HG03521 (cell line): ENCODE data around the gene BAHCC1.
"Not testable (repeated sequence)": the region's sequence is repeated elsewhere in the genome, so short reads cannot be mapped to it uniquely, and the experiment has no call there.

Experiments used
- ATAC-seq: cut with Tn5 transposase; IDR thresholded peaks from one replicate; pipeline ENCODE4 v1.9.1; 2021; ENCODE audit warnings: mild to moderate bottlenecking, moderate library complexity; ENCODE audit not compliant: unreplicated experiment

Gene BAHCC1

DNA sequence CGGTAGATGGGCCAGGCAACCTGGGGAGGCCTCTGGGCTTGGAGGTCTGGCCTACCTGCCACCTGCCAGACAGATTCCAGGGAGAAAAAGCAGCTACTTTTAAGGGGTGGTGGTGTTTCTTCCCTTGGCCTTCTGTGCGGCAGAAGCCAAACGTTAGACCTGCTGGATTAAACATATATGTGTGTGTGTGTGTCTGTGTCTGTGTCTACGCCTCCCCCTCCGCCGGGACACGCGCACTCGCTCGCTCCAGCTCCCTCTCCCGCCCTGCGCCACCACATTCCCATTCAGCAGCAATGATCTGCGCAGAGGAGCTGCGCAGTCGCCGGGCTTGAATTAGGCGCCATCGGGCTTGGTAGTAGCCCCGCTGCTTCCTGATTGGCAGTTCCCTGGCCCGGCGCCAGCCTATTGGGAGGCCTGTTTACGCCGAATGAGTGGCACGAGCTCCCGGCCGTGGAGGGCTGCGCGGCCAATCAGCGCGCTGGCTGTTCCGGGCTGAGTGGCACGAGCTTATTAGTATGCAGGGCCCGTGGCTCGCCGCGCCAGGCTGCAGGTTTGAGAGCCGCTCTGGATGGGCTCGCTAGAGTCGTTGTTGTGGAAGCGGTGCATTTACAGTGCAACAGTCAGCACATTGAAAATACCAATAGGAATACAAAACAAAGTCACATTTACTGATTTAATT lies at the start of gene BAHCC1:
TSS of gene BAHCC1 (plus strand) at position 537 of the 679 bp plus-strand sequence. CDS start 4,283 bp downstream, outside the sequence.
- no peak for ATAC-seq

DNA sequence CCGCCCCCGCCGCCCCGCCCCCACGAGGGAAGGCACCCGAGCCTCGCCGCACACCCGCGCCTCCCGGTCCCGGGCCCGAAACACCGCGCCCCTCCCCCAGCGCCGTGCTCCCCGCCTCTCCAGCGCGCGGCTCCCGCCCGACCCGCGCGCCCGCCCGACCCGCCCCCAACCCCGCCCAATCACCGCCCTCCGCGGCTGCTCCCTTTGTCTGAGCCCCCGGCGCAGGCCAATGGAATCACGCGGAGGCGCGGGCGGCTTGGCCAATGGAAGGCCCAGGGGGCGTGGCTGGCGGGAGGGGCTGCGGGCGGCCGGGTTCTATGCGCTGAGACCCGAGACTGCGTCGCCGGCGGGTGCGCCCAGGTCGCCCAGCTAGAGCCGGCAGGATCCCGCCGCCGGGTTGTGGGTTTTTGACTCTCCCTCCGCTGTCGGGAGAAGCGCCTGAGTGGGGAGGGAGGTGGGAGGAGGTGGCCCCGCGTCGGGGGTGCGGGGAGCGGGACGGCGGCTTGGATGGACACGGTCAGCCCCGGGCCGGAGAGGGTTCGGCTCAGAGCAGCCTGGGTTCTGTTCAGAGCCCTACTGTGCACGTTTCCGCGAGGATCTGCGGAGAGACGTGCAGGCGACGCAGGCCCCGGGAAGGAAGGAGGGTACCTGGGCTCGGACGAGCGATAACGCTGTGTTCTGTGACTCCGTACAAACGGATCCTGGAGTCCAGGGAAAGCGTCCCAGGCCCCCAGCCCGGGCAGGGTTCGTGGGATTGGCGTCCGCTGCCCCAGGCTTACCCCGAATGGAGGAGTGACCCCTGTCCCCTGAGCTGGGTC lies 49.0 kb upstream of the BAHCC1 start:
- ATAC-seq, result peak; percentile 68

DNA sequence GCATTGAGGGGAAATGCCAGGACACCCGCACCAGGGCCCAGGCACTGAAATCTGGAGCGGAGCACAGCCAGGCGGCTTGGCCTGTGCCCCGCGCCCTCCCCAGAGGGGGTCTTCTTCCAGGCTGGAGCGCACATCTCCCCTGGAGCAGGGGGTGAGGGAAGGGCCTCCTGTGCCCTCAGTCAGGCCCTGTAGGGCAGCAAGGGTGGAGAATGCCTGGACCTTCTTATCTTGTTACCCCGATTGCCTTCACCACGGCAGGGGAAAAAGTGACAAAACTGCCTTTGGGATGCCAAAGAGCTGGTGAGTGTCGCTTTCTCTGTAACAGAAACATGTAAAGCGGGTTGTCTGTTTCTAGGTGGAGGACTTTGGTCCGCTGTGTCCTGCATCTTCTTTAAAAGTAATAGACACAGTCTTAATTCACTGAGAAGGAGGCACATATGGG lies 48.3 kb upstream of the BAHCC1 start:
- no peak for ATAC-seq

DNA sequence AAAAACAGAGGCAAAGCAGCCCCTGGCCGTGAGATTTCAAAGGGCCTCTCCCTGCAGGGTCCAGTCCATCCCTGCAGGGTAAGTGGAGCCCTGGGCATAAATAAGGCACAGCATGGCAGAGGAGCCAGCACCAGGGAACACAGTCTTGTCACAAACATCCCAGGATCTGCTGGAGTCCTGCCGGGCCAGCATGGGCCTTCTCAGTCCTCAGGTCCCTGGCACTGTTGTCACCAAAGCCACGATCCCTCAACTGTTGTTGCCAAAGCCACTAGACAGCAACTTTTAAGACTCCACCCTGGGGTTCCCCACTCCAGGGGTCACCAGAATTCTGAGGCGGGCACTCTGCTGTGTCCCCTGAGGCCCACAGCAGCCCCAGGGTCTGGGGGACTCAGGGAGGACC lies 47.8 kb upstream of the BAHCC1 start:
- ATAC-seq, result no peak

DNA sequence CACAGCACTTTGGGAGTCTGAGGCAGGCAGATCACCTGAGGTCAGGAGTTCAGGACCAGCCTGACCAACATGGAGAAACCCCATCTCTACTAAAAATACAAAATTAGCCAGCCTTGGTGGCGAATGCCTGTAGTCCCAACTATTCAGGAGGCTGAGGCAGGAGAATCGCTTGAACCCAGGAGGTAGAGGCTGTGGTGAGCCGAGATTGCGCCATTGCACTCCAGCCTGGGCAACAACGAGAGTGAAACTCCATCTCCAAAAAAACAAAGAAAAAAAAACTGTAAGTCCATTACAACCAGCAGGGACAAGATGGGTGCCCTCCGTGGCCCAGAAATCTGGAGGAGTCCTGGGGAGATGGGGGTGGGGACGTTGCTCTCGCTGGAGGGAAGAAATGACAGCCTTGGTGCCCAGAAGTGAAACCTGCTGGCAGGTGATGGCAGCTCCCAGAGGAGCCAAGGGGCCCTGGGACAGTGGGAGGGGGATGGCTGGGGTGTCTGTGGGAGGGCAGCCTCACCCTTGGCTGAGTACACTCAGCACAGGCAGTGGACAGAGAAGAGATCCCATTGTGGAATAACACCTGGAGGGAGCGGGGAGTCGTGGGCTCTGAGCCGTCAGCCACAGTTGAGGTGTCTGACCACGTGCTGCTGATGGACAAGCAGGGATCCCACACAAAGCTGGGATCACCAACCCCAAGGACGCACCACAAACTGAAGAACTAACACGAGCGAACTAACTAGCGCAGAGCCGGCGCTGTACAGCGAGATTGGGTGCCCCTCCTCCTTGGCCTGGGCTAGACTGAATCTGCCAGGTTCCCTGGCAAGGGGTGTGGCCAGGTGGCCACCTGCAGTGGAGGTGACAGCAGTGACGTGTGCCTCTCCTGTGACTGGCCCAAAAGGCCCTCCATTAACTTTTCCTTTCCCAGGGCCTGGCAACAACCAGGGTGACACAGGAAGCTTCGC lies 46.9 kb upstream of the BAHCC1 start:
- ATAC-seq, result no peak

DNA sequence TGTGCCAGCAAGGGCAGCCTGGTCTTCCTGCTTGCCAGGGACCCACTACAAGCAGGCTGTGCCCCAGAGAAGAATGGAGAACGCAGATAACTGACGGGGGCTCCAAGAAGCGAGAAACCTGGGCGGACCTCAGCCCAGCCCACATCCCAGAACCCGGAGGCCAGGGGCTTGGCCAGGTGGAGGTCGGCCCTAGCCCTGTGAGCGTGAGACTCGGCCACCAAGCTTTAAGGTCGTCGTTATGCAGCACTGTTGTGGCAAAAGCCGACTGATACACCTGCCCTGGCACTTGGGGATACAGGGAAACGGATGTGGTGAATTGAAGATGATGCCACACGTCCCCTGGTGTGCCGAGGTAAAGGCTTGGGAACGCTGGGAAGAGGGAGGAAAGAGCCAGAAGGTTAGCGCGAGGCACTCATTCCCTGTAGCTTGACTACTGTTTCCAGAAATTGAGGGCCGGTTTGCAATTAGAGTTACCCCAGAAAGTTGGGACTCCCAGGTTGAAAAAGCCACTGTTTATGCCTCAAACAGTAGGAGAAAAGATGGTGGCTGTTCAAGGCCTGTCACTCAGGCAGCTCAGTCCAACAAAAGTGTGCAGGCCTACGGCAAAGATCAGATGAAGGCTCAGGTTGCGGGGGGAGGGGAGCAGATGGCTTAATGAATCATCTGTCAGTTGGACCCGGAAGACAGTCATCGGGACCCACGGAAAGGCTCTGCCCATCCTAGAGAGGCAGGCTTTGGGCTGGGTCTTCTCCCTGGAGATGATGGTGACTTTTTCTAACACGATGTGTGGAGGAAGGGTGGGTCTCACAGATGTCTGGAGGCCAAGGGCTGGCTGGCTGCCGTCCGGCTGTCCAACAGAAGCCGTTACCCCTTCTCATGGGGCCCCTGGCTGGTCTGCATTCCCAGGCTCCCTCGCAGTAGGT lies 45.6 kb upstream of the BAHCC1 start:
- no peak for ATAC-seq

DNA sequence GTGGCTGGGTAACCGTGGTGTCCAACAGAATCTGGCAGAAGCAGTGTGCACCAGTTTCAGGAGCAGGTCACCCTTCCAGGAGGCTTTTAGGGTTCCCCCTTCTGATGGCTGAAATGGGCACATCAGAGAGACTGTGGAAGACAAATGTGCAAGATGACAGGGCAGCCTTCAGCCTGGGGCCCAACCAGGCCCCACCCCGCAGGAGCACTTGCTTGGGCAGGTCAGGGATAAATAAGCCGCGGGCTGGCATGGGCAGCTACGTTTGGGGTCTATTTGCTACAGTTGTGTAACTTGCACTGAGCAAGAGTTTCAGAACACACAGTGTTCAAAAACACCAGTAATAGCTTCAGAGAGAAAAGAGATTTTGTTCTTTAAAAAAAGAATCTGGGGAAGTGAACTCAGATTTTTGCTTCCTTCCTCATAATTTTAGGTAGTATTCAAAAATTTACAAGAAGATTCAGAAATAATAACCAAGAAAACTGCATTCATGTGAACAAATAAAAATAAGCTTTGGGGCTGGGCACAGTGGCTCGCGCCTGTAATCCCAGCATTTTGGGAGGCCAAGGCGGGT lies 44.9 kb upstream of the BAHCC1 start:
- ATAC-seq, result no peak

DNA sequence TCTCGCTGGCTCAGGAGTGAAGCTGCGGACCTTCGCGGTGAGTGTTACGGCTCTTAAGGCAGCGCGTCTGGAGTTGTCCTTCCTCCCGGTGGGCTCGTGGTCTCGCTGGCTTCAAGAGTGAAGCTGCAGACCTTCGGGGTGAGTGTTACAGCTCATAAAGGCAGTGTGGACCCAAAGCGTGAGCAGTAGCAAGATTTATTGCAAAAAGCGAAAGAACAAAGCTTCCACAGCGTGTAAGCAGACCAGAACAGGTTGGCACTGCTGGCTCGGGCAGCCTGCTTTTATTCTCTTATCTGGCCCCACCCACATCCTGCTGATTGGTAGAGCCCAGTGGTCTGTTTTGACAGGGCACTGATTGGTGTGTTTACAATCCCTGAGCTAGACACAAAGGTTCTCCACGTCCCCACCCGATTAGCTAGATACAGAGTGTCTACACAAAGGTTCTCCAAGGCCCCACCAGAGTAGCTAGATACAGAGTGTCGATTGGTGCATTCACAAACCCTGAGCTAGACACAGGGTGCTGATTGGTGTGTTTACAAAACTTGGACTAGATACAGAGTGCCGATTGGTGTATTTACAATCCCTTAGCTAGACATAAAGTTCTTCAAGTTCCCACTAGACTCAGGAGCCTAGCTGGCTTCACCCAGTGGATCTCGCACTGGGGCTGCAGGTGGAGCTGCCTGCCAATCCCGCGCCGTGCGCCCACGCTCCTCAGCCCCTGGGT lies 43.8 kb upstream of the BAHCC1 start:
- ATAC-seq, result not testable (repeated sequence)

DNA sequence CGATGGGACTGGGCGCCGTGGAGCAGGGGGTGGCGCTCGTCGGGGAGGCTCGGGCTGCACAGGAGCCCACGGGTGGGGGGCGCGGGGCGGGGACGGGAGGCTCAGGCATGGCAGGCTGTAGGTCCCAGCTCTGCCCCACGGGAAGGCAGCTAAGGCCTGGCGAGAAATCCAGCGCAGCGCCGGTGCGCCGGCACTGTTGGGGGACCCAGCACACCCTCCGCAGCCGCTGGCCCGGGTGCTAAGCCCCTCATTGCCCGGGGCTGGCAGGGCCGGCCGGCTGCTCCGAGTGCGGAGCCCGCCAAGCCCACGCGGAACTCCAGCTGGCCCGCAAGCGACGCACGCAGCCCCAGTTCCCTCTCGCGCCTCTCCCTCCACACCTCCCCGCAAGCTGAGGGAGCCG lies 43.2 kb upstream of the BAHCC1 start:
- ATAC-seq, result not testable (repeated sequence)

DNA sequence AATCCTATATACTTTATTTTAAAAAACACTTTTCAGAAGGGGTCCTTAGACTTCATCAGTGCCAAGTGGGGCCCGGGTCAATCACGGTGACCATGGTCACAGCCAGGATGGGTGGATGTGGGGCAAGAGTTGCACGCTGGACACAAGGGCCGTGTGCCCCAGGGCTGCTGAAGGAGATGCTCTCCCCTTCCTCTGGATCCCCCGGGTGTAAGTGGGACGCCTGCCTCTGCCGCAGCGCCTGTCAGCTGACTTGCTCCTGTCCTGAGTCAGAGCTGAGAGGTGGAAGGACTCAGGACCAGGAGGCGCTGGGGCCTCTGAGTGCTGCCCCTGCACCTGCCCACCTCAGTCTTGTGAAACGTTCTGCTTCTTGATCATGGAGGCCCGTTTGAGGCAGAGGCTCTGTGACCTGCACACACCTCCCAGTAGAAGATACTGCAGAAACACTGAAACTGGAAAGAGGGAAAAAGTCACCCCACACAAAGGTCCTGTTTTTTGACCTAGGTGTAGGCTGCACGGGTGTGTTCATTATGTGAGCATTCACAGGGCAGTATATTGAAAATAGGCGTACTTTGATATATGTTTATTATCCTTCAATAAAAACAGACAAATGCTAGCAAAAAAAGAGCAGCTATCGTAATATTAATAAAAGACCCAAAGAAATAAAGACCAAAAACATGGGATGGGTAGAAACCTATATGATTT lies 40.9 kb upstream of the BAHCC1 start:
- ATAC-seq, result no peak

DNA sequence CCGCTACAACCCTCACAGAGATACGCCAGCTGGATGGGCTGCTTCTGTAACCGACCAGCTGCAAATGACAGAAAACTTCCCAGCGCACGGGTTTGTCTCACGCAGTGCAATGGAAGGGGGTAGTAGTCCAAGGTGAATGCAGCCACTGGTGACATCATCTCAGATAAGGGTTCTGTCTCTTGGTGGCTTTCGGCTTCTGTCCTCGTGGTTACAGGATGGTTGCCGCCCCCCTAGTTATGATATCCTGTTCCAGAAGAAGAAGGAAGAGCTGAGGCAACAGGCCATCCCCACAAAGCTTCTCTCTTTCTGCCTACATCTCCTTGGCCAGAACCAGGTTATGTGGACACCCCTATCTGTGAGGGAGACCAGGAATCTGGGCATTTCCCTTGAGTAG lies 40.3 kb upstream of the BAHCC1 start:
- ATAC-seq, result no peak

DNA sequence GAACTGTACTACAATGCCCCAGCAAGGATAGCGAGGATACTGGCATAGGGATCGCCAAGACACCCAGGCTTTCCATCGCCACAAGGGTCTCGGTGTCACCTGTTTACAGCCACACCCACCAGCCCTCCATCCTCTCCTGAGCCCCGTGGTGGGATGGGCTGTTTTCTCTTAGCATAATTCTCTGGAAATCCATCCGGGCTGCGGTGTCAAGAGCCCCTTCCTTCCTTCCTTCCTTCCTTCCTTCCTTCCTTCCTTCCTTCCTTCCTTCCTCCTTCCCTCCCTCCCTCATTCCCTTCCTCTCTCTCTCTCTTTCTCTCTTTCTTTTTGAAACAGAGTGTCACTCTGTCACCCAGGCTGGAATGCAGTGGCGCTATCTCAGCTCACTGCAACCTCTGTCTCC lies 36.0 kb upstream of the BAHCC1 start:
- no peak for ATAC-seq

DNA sequence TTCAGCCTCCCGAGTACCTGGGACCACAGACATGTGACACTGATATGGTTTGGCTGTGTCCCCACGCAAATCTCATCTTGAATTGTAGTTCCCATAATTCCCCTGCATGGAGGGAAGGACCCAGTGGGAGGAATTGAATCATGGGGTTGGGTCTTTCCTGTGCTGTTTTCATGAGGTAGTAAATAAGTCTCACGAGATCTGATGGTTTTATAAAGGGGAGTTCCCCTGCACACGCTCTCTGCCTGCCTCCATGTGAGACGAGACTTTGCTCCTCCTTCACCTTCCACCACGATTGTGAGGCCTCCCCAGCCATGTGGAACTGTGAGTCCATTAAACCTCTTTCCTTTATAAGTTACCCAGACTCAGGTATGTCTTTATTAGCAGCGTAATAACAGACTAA lies 33.3 kb upstream of the BAHCC1 start:
- ATAC-seq, result not testable (repeated sequence)

DNA sequence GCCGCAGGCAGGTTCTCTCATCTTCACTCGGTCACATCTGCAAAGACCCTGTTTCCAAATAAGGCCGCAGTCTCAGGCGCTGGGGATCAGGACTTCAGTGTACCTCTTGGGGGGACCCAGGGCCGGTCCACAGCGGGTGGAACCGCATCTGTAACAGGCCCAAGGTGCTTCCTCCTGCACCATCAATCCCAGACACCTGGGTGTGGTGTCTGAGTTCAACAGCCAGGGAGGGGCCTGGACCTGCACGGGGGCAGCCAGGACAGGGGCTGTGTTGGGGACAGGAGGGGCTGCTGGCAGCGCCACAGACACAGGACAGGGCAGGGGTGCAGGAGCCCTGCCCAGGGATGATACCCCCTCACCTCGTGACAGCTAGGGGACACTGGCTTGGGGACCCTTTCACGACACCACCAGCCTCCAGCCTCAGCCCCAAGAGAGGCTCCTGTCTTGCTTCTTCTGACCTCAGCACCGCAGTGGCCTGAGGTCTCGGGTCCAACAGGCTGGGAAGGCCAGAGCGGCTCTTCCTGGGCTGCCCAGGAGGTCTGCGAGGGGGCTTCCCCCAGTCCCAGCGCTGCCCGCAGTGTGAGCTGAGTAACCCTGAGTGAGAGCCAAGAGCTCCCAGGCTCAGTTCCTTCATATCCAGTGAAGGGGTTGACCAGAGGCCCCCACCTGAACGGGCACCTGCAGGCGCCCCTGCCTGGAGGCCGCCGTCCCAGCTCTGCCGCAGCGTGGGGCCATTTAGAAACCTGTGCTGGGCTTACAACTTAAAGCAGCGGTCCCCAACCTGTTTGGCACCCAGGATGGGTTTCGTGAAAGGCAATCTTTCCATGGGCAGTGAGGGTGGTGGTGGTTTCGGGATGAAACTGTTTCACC lies 30.7 kb upstream of the BAHCC1 start:
- ATAC-seq, result no peak

DNA sequence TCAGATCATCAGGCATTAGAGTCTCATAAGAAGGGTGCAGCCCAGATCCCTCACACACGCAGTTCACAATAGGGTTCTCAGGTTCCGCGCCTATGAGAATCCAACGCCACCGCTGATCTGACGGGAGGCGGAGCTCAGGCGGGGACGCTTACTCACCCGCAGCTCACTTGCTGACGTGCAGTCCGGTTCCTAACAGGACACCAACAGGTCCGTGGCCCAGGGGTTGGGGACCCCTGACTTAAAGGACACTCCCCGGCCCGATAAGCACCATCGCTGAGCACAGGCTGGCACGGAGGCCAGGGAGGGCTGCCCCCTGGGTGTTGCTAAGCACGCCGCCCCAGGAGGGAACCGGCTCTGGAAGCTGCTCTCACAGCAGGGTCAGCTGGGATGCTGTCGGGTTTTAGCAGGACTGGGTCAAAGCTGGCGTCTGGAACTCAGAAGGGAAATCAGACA lies 30.1 kb upstream of the BAHCC1 start:
- no peak for ATAC-seq

DNA sequence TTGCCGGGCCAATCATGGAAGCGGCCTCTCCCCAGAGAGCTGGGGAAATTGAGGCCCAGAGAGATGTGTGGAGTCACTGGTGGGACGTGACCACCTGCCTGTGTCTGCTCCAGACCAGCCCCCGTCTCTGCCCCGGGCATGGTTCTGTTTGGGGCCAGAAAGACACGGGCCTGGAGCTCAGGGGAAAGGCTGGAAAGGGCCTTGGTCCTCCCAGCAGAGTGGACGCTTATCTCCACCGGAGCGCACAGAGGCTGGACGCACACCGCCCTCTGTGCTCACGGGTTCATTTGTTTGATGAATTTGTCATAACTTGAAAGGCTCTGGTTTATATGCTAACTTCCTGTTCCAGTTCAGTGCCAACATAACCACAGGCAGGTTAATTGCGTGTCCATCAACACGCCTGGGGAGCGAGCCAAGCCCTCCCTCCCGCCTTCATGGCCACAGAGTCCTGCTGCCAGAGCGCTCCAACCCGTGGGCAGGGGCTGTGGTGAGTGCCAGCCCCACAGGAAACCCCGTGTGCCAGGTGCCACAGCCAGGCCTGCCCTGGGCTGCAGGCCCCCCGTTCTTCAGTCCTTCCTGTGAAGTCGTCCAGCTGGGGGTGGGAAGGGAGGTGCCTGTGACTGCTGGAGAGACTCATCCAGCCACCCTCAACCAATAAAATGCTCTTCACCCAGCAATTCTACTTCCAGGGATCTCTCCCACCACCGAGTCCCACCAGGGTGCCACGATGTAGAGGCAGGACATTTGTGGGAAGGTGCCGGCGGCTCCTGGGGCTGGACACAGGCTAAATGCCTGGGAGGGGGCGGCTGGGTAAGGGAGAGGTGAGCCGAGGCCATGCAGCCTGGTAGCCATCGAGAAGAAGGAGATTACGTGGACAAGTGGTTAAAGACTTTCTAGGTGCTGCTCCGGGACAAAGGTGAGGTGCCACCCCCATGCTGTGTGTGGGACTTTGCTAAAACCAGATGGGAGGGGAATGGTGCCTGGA lies 29.4 kb upstream of the BAHCC1 start:
- ATAC-seq, result no peak
